SU-DHL-6 (cell line): Measurements from ENCODE around the gene ALDH1L2.

Experiments
- EZH2phosphoT487 ChIP-seq: fragments of 200-600 bp; sonication (generic), shearing (Covaris generic); conservative IDR thresholded peaks from 2 replicates; pipeline ENCODE4 v1.6.1; 2018; ENCODE audit warnings: mild to moderate bottlenecking, antibody characterized with exemption, low read length, moderate library complexity, mixed read lengths
- TF ChIP-seq, protein P1 (sequence below): fragments of 200-600 bp; sonication (generic); IDR thresholded peaks from one replicate; pipeline ENCODE4 v1.5.1; 2017; ENCODE audit warnings: antibody characterized with exemption, mild to moderate bottlenecking, low read length, moderate library complexity; ENCODE audit not compliant: insufficient read depth, poor library complexity, severe bottlenecking

GRCh38 chr12:105100998-105101397 lies 16.7 kb upstream of the ALDH1L2 start:
- TF ChIP-seq, protein P1, sequence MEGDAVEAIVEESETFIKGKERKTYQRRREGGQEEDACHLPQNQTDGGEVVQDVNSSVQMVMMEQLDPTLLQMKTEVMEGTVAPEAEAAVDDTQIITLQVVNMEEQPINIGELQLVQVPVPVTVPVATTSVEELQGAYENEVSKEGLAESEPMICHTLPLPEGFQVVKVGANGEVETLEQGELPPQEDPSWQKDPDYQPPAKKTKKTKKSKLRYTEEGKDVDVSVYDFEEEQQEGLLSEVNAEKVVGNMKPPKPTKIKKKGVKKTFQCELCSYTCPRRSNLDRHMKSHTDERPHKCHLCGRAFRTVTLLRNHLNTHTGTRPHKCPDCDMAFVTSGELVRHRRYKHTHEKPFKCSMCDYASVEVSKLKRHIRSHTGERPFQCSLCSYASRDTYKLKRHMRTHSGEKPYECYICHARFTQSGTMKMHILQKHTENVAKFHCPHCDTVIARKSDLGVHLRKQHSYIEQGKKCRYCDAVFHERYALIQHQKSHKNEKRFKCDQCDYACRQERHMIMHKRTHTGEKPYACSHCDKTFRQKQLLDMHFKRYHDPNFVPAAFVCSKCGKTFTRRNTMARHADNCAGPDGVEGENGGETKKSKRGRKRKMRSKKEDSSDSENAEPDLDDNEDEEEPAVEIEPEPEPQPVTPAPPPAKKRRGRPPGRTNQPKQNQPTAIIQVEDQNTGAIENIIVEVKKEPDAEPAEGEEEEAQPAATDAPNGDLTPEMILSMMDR, result no peak
- no peak for TF ChIP-seq EZH2phosphoT487
